Inferior parietal cortex (tissue), 1 donor: ENCODE measurements around the gene UPK2.
"Not testable (repeated sequence)": the region's sequence is repeated elsewhere in the genome, so short reads cannot be mapped to it uniquely, and the experiment has no call there.

Source experiments
- DNase-seq: peaks from one replicate; pipeline ENCODE4 v3.0.0-alpha.2; 2016; ENCODE audit errors: extremely low spot score

The UPK2 gene

GRCh38 chr11:118988280-118988679, 32.2 kb downstream of the UPK2 start:
- no peak for DNase-seq

GRCh38 chr11:118991486-118992038, 35.5 kb downstream of the UPK2 start:
- not testable (repeated sequence) for DNase-seq

- DNase-seq, result peak; percentile 25
Measured at GRCh38 chr11:118996926-118997626, 41.0 kb downstream of the UPK2 start.

GRCh38 chr11:118997627-118998387, 41.7 kb downstream of the UPK2 start, which contains the start of gene CENATAC:
TSS of gene CENATAC (plus strand) at chr11:118998138. CDS start at chr11:118998198, 60 bp downstream.
- peak; percentile 97 for DNase-seq

GRCh38 chr11:118998388-118998717, 42.3 kb downstream of the UPK2 start:
- no peak for DNase-seq

- DNase-seq, result no peak
Measured at GRCh38 chr11:118998822-118999221, 42.7 kb downstream of the UPK2 start.

GRCh38 chr11:119000906-119001305, 44.8 kb downstream of the UPK2 start:
- DNase-seq, result no peak

GRCh38 chr11:119006656-119007055, 50.6 kb downstream of the UPK2 start:
- no peak for DNase-seq
